ENCODE data around the gene PDXP.

DNA sequence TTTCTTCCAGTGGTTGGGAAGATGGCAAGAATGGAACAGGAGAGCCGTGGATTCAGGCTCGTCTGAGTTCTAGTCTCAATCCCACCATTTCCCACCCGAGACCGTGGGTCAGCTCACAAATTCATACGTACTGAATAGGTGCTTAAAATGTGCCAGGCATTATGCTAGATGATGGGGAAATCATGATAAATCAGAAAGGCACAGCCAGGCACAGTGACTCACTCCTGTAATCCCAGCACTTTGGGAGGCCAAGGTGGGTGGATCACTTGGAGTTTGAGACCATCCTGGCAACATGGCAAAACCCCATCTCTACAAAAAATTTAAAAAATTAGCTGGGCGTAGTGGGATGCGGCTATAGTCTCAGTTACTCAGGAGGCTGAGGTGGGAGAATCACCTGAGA is 45.4 kb downstream of the PDXP start:
- TF ChIP-seq POLR2AphosphoS5 (IDR thresholded peaks at IDR 0.05): no peak
- TF ChIP-seq, protein P1, sequence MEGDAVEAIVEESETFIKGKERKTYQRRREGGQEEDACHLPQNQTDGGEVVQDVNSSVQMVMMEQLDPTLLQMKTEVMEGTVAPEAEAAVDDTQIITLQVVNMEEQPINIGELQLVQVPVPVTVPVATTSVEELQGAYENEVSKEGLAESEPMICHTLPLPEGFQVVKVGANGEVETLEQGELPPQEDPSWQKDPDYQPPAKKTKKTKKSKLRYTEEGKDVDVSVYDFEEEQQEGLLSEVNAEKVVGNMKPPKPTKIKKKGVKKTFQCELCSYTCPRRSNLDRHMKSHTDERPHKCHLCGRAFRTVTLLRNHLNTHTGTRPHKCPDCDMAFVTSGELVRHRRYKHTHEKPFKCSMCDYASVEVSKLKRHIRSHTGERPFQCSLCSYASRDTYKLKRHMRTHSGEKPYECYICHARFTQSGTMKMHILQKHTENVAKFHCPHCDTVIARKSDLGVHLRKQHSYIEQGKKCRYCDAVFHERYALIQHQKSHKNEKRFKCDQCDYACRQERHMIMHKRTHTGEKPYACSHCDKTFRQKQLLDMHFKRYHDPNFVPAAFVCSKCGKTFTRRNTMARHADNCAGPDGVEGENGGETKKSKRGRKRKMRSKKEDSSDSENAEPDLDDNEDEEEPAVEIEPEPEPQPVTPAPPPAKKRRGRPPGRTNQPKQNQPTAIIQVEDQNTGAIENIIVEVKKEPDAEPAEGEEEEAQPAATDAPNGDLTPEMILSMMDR (IDR thresholded peaks at IDR 0.05 in 8 of 11, conservative IDR thresholded peaks at IDR 0.05 in 3 of 11): no peak
